T-cell (primary cell): ENCODE measurements around the gene MZB1. TPM values are rescaled to one million over a fixed set of nuclear protein-coding genes. Genes with fewer than 3 reads are reported as not detected.
A peak's percentile ranks its signal among the peaks of the same experiment; 100 is the strongest.

Experiments
- ATAC-seq, 4 experiments: fragments of 200-7000 bp in 3 of 4; fragments of 150-1000 bp in 1 of 4; cut with Tn5 transposase; replicated peaks in 1 of 4; 1 replicate in 3 of 4; 2 replicates in 1 of 4; pipeline ENCODE4 v1.10.0; 2021; ENCODE audit warnings: moderate library complexity in 3 of 4, mild to moderate bottlenecking in 2 of 4, moderate number of reproducible peaks in 1 of 4
- CTCF ChIA-PET, 2 donors: fragments of 300-600 bp; sonication (Branson Sonifier 250); formaldehyde crosslinking; loops; one replicate each; lab custom pipeline; 2022; ENCODE audit warnings: antibody characterized with exemption in 2 of 2; lab: Charles Lee
- POLR2A ChIA-PET, 2 donors: fragments of 300-600 bp; sonication (Branson Sonifier 250); formaldehyde crosslinking; loops; one replicate each; lab custom pipeline; 2022; ENCODE audit warnings: antibody characterized with exemption in 2 of 2; lab: Charles Lee
- DNase-seq, 35 experiments: peaks; one replicate each; pipeline versions ENCODE4 v3.0.0 to v3.0.0-alpha.2; 2013 to 2023
- H3K27ac ChIP-seq: one replicate; pipeline ENCODE4 v1.5.1; 2013; ENCODE audit warnings: low read length
- H3K27me3 ChIP-seq, 2 experiments: replicated peaks in 1 of 2; 1 replicate in 1 of 2; 2 replicates in 1 of 2; pipeline versions ENCODE4 v1.6.1 to v1.7.0; 2013; ENCODE audit warnings: low read length in 1 of 2, mixed read lengths in 1 of 2; ENCODE audit not compliant: control insufficient read depth in 2 of 2, insufficient read depth in 2 of 2; ENCODE audit errors: extremely low read depth in 1 of 2
- H3K36me3 ChIP-seq, 2 donors: 1 replicate in 1 of 2; 2 replicates in 1 of 2; pipeline versions ENCODE4 v1.6.1 to v1.7.0; 2013; ENCODE audit warnings: low read length in 1 of 2; ENCODE audit not compliant: control insufficient read depth in 2 of 2, insufficient read depth in 1 of 2; ENCODE audit errors: extremely low read depth in 1 of 2
- H3K4me1 ChIP-seq, 2 experiments: 1 replicate in 1 of 2; 2 replicates in 1 of 2; pipeline versions ENCODE4 v1.6.1 to v1.7.0; 2013; ENCODE audit warnings: low read length in 2 of 2, mixed read lengths in 1 of 2; ENCODE audit not compliant: insufficient read depth in 2 of 2, control insufficient read depth in 1 of 2; ENCODE audit errors: extremely low read depth in 1 of 2
- H3K4me3 ChIP-seq, 2 donors: 1 replicate in 1 of 2; 2 replicates in 1 of 2; pipeline versions ENCODE4 v1.5.1 to v1.7.0; 2013; ENCODE audit warnings: mild to moderate bottlenecking in 2 of 2, low read length in 1 of 2, moderate library complexity in 1 of 2; ENCODE audit not compliant: control insufficient read depth in 1 of 2; ENCODE audit errors: extremely low read depth in 1 of 2
- H3K9me3 ChIP-seq: 2 replicates; pipeline ENCODE4 v1.7.0; 2013
- H3K27ac Mint-ChIP-seq, 2 donors: one replicate each; pipeline ENCODE4 v1.8.0; 2020 to 2021; ENCODE audit warnings: mild to moderate bottlenecking in 2 of 2, mixed read lengths in 2 of 2
- H3K27me3 Mint-ChIP-seq, 2 donors: one replicate each; pipeline ENCODE4 v1.8.0; 2021 to 2022; ENCODE audit warnings: mixed read lengths in 2 of 2
- H3K36me3 Mint-ChIP-seq: one replicate; pipeline ENCODE4 v1.8.0; 2021; ENCODE audit warnings: mixed read lengths
- H3K4me1 Mint-ChIP-seq, 3 donors: one replicate each; pipeline ENCODE4 v1.8.0; 2020 to 2022; ENCODE audit warnings: mixed read lengths in 3 of 3, mild to moderate bottlenecking in 1 of 3
- H3K4me3 Mint-ChIP-seq, 3 donors: one replicate each; pipeline ENCODE4 v1.8.0; 2020 to 2022; ENCODE audit warnings: mild to moderate bottlenecking in 3 of 3, mixed read lengths in 3 of 3, moderate library complexity in 3 of 3
- H3K9me3 Mint-ChIP-seq, 3 donors: one replicate each; pipeline ENCODE4 v1.8.0; 2020 to 2022; ENCODE audit warnings: mixed read lengths in 3 of 3
- WGBS: methylation state at CpG from one replicate; pipeline ENCODE4 v1.1.5; 2013; ENCODE audit warnings: missing lambda C conversion rate; ENCODE audit not compliant: insufficient coverage; 5-methylcytosine and 5-hydroxymethylcytosine counted together
- total RNA-seq, 35 experiments: library from RNA in 6 of 35; stranded (reverse) in 6 of 35; fragments of 120-200 nt in 1 of 35; gene quantifications; one replicate each; pipeline versions ENCODE4 v1.2.1 to v1.2.4 and lab custom pipeline; 2013 to 2026

MZB1 gene
- total RNA-seq, 5 donors from 2014 or later (not counting 1 experiment from before 2014, with no cell fraction given): 2.2 to 6.5 (median 5.0) TPM

- CTCF ChIA-PET: interaction anchor here (0.6 to 1.8 kb wide), 6 partner anchors 11 to 173 kb away, joined by 3 to 7 read pairs (median 4); partner anchors contain the start of gene PAIP2 (in 1 of the 2)
- Histone ChIP-seq H3K36me3 (peaks cover 3 to 5% of the 10 kb centered on the region in 2 donors), H3K4me1 (peaks cover 14 to 26% of the 10 kb centered on the region in 2 experiments), H3K4me3 (no peak overlapping the region), H3K9me3 (no peaks in the 10 kb centered on the region), H3K27me3 (no peaks in the 10 kb centered on the region), H3K27ac (peak overlapping the region; percentile 92)
- POLR2A ChIA-PET: interaction anchor here in 1 of 2 donors (0.7 kb wide), 1 partner anchor 623 kb away, joined by 3 read pairs; no protein-coding TSS in a partner anchor
- peaks cover 4% of the 10 kb centered on the region for H3K36me3 Mint-ChIP-seq
- no peaks in the 10 kb centered on the region for H3K27me3 Mint-ChIP-seq
- H3K4me1 Mint-ChIP-seq: peaks cover 26 to 37% (median 34%) of the 10 kb centered on the region in 3 donors
- no peaks in the 10 kb centered on the region for H3K9me3 Mint-ChIP-seq
- DNase-seq (peak in 1 of 35 experiments; percentile 42), ATAC-seq (no peak)
- WGBS: 75% methylated on average over 5 of the region's 7 CpGs
- peak overlapping the region; percentile 82 to 96 (median 93) for H3K4me3 Mint-ChIP-seq
- H3K27ac Mint-ChIP-seq: peak overlapping the region; percentile 98 to 100
These were observed 12.9 kb upstream of the MZB1 start for GRCh38 chr5:139402561-139403158.

- peaks cover 3 to 5% of the 10 kb centered on the region in 2 donors for H3K36me3 ChIP-seq
- H3K4me1 Mint-ChIP-seq: peaks cover 21 to 29% (median 28%) of the 10 kb centered on the region in 3 donors
- CTCF ChIA-PET: no interaction called here
- H3K27ac ChIP-seq: no peak overlapping the region
- ATAC-seq: no peak
- no peaks in the 10 kb centered on the region for H3K9me3 ChIP-seq
- H3K9me3 Mint-ChIP-seq: no peaks in the 10 kb centered on the region
- H3K27me3 ChIP-seq: no peaks in the 10 kb centered on the region
- no peak overlapping the region for H3K4me3 Mint-ChIP-seq
- no peak for DNase-seq
- 100% methylated on average over 6 of the region's 10 CpGs for WGBS
- peaks cover 12 to 26% of the 10 kb centered on the region in 2 experiments for H3K4me1 ChIP-seq
- POLR2A ChIA-PET: interaction anchor here in 1 of 2 donors (0.6 kb wide), 1 partner anchor 130 kb away, joined by 3 read pairs; no protein-coding TSS in a partner anchor
- H3K27me3 Mint-ChIP-seq: no peaks in the 10 kb centered on the region
- H3K36me3 Mint-ChIP-seq: peaks cover 4% of the 10 kb centered on the region
- no peak overlapping the region for H3K4me3 ChIP-seq
- H3K27ac Mint-ChIP-seq: no peak overlapping the region
These were observed 11.8 kb upstream of the MZB1 start for GRCh38 chr5:139401546-139401945.

GRCh38 chr5:139399501-139400121 lies 9.9 kb upstream of the MZB1 start:
- Mint-ChIP-seq H3K4me1 (peaks cover 20 to 29% (median 26%) of the 10 kb centered on the region in 3 donors), H3K36me3 (peaks cover 4% of the 10 kb centered on the region), H3K4me3 (no peak overlapping the region), H3K27me3 (no peaks in the 10 kb centered on the region), H3K9me3 (no peaks in the 10 kb centered on the region), H3K27ac (no peak overlapping the region)
- DNase-seq: no peak
- ChIA-PET CTCF (no interaction called here), POLR2A (interaction anchor here in 1 of 2 donors (0.5 to 0.7 kb wide), 2 partner anchors 152 to 1043 kb away, joined by 3 to 4 read pairs; no protein-coding TSS in a partner anchor)
- Histone ChIP-seq H3K4me1 (peaks cover 11 to 22% of the 10 kb centered on the region in 2 experiments), H3K9me3 (no peaks in the 10 kb centered on the region), H3K27ac (no peak overlapping the region), H3K4me3 (no peak overlapping the region), H3K36me3 (peaks cover 3 to 5% of the 10 kb centered on the region in 2 donors), H3K27me3 (no peaks in the 10 kb centered on the region)
- WGBS: 51% methylated on average over 4 of the region's 6 CpGs
- no peak for ATAC-seq

- Mint-ChIP-seq H3K4me1 (peaks cover 10 to 18% (median 11%) of the 10 kb centered on the region in 3 donors), H3K9me3 (no peaks in the 10 kb centered on the region), H3K27ac (no peak overlapping the region), H3K36me3 (peaks cover 4% of the 10 kb centered on the region), H3K4me3 (no peak overlapping the region), H3K27me3 (no peaks in the 10 kb centered on the region)
- CTCF ChIA-PET: no interaction called here
- DNase-seq: no peak
- ATAC-seq: no peak
- peaks cover 0 to 24% of the 10 kb centered on the region in 2 experiments for H3K4me1 ChIP-seq
- H3K27me3 ChIP-seq: peaks cover 0 to 9% of the 10 kb centered on the region in 2 experiments
- no CpG with 5 or more reads among the region's 6 CpGs for WGBS
- peaks cover 3 to 5% of the 10 kb centered on the region in 2 donors for H3K36me3 ChIP-seq
- no peak overlapping the region for H3K4me3 ChIP-seq
- POLR2A ChIA-PET: interaction anchor here in 1 of 2 donors (0.7 kb wide), 1 partner anchor 93 kb away, joined by 3 read pairs; no protein-coding TSS in a partner anchor
- H3K9me3 ChIP-seq: no peaks in the 10 kb centered on the region
- H3K27ac ChIP-seq: no peak overlapping the region
These were observed 8.2 kb upstream of the MZB1 start for GRCh38 chr5:139397921-139398320.

GRCh38 chr5:139396691-139397090 lies 7.0 kb upstream of the MZB1 start:
- H3K4me3 Mint-ChIP-seq: no peak overlapping the region
- CTCF ChIA-PET: interaction anchor here in 1 of 2 donors (1.5 kb wide), 1 partner anchor 24 kb away, joined by 4 read pairs; no protein-coding TSS in a partner anchor

More at GRCh38 chr5:139396691-139397090, 7.0 kb upstream of the MZB1 start:
- no peak for DNase-seq
- H3K36me3 Mint-ChIP-seq: peaks cover 4% of the 10 kb centered on the region
- no peaks in the 10 kb centered on the region for H3K9me3 Mint-ChIP-seq
- Histone ChIP-seq H3K9me3 (no peaks in the 10 kb centered on the region), H3K36me3 (peaks cover 3 to 5% of the 10 kb centered on the region in 2 donors), H3K4me3 (no peak overlapping the region), H3K4me1 (peaks cover 0 to 30% of the 10 kb centered on the region in 2 experiments), H3K27me3 (peaks cover 0 to 9% of the 10 kb centered on the region in 2 experiments), H3K27ac (no peak overlapping the region)
- H3K27me3 Mint-ChIP-seq: no peaks in the 10 kb centered on the region
- peaks cover 8 to 15% (median 9%) of the 10 kb centered on the region in 3 donors for H3K4me1 Mint-ChIP-seq
- WGBS: 100% methylated on average over 4 of the region's 8 CpGs
- POLR2A ChIA-PET: no interaction called here
- H3K27ac Mint-ChIP-seq: no peak overlapping the region
- ATAC-seq: no peak
